DND-41 (cell line): ENCODE results near the gene CHAC1.

Source experiments
- ATAC-seq: fragments of 200-7000 bp; cut with Tn5 transposase; 3 replicates; pipeline ENCODE4 v1.9.1; 2021; ENCODE audit warnings: low read depth; ENCODE audit not compliant: insufficient read depth
- DNase-seq: peaks from one replicate; pipeline ENCODE4 v3.0.0-alpha.2; 2020
- H2AFZ ChIP-seq: 2 replicates; pipeline ENCODE4 v1.6.0; 2012; ENCODE audit warnings: low read depth, low read length
- H3K27ac ChIP-seq: 2 replicates; pipeline ENCODE4 v1.5.1; 2012; ENCODE audit warnings: low read length, inconsistent platforms
- H3K27me3 ChIP-seq: fragments of 200-600 bp; sonication (generic); 2 replicates; pipeline ENCODE4 v1.6.0; 2012; ENCODE audit warnings: low read length, mild to moderate bottlenecking, inconsistent platforms; ENCODE audit not compliant: insufficient read depth, poor library complexity
- H3K36me3 ChIP-seq: 2 replicates; pipeline ENCODE4 v1.5.1; 2012; ENCODE audit warnings: low read length, inconsistent platforms; ENCODE audit not compliant: insufficient read depth
- H3K4me1 ChIP-seq: 2 replicates; pipeline ENCODE4 v1.5.1; 2012; ENCODE audit warnings: mild to moderate bottlenecking, low read length; ENCODE audit not compliant: insufficient read depth
- H3K4me2 ChIP-seq: 2 replicates; pipeline ENCODE4 v1.6.0; 2012; ENCODE audit warnings: mild to moderate bottlenecking, moderate library complexity, low read length, inconsistent platforms; ENCODE audit not compliant: insufficient read depth
- H3K4me3 ChIP-seq, 2 experiments: fragments of 200-600 bp in 1 of 2; shearing (Covaris generic) in 1 of 2; 2 replicates each; pipeline ENCODE4 v1.5.1; 2012 to 2016; ENCODE audit warnings: inconsistent platforms in 2 of 2, low read length in 2 of 2, mild to moderate bottlenecking in 2 of 2, low read depth in 1 of 2, moderate library complexity in 1 of 2
- H3K79me2 ChIP-seq: 2 replicates; pipeline ENCODE4 v1.6.0; 2012; ENCODE audit warnings: low read length, inconsistent platforms; ENCODE audit not compliant: insufficient read depth
- H3K9ac ChIP-seq: 2 replicates; pipeline ENCODE4 v1.6.0; 2012; ENCODE audit warnings: low read depth, mild to moderate bottlenecking, inconsistent platforms, low read length, moderate library complexity
- H3K9me3 ChIP-seq: 2 replicates; pipeline ENCODE4 v1.5.1; 2012; ENCODE audit warnings: low read length, moderate library complexity, mild to moderate bottlenecking, inconsistent platforms; ENCODE audit not compliant: insufficient read depth, severe bottlenecking
- H4K20me1 ChIP-seq: 2 replicates; pipeline ENCODE4 v1.6.0; 2012; ENCODE audit warnings: low read length; ENCODE audit not compliant: insufficient read depth
- EZH2 ChIP-seq: IDR thresholded peaks from 3 replicates; pipeline ENCODE4 v1.6.1; 2012; ENCODE audit warnings: borderline replicate concordance, low read depth, mild to moderate bottlenecking, moderate library complexity, low read length, inconsistent platforms; ENCODE audit not compliant: severe bottlenecking
- TF ChIP-seq, protein P1 (sequence below): IDR thresholded peaks from 2 replicates; pipeline ENCODE4 v1.5.1; 2012; ENCODE audit warnings: borderline replicate concordance, low read length, moderate library complexity, mild to moderate bottlenecking; ENCODE audit not compliant: poor library complexity, severe bottlenecking; ENCODE audit errors: extremely low read depth

Gene CHAC1

DNA sequence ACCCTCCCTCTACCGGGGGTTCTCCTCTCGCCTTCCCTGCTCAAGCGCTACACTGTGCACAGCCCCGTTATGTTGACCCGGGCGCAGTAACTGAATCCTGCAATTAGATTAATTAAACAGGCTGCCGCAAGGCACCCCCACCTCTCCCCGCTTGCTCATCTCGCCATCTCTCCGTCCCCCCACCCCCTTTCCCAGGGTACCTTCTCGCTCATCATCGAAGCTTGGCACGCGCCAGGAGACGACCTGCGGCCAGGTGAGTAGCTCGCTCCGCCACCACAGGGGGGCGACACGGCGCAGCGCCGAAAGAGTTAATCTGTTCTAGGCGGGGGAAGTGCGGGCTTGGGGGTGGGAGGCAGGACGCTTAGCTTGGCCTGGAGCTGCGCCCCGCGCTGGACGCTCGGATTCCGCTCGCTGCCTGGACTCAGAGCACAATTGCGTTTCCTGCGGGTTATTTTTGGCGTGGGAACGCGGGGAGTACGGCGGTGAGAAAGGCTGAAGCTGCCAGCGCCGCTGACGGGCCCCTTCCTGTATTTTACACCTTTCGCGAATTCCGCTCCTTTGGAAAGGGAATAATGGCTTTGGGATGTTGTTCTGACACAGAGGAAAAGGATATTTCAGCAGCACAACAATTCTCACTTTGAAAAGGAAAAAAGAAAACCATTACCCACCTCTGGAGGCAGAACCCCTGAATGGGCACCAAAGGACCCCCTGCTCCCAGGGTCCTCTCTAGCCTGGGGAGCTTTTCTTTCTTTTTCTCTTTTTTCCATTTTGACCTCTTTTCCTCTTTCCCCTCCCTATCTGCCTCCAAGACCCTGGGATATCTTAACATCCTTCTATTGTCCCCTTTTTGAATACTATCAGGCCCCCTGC is 22.6 kb upstream of the CHAC1 start:
- Histone ChIP-seq H3K36me3 (no peaks in the 10 kb centered on the region), H3K79me2 (no peaks in the 10 kb centered on the region), H4K20me1 (peaks cover 36% of the 10 kb centered on the region), H3K9me3 (no peaks in the 10 kb centered on the region), H3K4me2 (no peak overlapping the region), H3K4me1 (peaks cover 40% of the 10 kb centered on the region), H3K27ac (no peak overlapping the region), H3K9ac (no peak overlapping the region), H3K4me3 (no peak overlapping the region), H3K27me3 (peaks cover 48% of the 10 kb centered on the region), H2AFZ (no peak overlapping the region)
- DNase-seq, result no peak
- no peak for TF ChIP-seq EZH2
- TF ChIP-seq, protein P1, sequence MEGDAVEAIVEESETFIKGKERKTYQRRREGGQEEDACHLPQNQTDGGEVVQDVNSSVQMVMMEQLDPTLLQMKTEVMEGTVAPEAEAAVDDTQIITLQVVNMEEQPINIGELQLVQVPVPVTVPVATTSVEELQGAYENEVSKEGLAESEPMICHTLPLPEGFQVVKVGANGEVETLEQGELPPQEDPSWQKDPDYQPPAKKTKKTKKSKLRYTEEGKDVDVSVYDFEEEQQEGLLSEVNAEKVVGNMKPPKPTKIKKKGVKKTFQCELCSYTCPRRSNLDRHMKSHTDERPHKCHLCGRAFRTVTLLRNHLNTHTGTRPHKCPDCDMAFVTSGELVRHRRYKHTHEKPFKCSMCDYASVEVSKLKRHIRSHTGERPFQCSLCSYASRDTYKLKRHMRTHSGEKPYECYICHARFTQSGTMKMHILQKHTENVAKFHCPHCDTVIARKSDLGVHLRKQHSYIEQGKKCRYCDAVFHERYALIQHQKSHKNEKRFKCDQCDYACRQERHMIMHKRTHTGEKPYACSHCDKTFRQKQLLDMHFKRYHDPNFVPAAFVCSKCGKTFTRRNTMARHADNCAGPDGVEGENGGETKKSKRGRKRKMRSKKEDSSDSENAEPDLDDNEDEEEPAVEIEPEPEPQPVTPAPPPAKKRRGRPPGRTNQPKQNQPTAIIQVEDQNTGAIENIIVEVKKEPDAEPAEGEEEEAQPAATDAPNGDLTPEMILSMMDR, result peak; percentile 27
- ATAC-seq, result no peak

DNA sequence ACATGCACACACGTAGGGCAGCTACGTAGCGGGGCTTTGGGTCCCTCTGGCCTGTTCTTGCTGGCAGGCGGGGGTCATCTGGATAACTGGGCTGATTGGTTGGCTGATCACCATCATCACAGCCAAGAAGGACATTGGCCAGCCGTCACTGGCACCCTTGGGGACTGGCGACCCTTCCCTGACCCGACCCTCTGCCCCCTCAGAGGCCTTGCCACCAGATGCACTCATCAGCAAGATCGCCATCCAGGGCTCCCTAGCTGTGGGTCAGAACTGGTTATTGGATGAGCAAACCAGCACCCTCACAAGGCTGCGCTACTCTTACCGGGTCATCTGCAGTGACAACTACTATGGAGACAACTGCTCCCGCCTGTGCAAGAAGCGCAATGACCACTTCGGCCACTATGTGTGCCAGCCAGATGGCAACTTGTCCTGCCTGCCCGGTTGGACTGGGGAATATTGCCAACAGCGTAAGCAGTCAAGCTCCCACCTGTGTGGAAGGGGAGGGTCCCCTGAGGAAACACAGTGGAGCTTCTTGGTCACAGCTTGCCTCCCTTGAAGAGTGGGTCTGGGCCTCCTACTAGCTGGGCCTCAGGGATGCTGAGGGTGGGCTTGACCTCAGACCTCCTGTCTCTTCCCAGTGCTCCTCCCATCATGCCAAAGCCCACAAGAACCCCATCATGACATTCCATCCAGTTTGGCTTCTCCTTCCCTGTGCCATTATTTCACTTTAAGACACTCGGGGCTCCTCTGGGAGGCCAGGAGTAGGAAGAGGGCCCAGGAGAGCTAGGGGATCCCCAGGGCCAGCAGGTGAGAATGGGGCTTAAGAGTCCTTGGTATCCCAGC is 21.8 kb upstream of the CHAC1 start:
- Histone ChIP-seq H3K4me3 (no peak overlapping the region), H3K4me1 (peaks cover 31% of the 10 kb centered on the region)

DNA sequence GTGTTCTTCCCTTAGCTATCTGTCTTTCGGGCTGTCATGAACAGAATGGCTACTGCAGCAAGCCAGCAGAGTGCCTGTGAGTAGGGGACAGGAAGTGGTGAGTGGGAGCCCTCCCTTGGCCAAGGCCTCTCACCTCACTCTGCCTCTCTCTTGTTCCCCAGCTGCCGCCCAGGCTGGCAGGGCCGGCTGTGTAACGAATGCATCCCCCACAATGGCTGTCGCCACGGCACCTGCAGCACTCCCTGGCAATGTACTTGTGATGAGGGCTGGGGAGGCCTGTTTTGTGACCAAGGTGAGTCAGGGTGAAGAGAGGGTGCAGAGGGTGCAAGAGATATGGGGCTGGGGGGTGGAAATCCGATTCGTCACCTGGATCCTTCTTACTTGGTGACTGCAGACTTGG is 21.1 kb upstream of the CHAC1 start:
- H3K27me3 ChIP-seq, result peaks cover 33% of the 10 kb centered on the region
- no peak overlapping the region for H3K4me2 ChIP-seq
- H3K9ac ChIP-seq, result no peak overlapping the region
- H3K36me3 ChIP-seq, result no peaks in the 10 kb centered on the region
- no peaks in the 10 kb centered on the region for H3K9me3 ChIP-seq
- ATAC-seq (peak; percentile 55), DNase-seq (peak; percentile 66)
- no peaks in the 10 kb centered on the region for H3K79me2 ChIP-seq
- peaks cover 25% of the 10 kb centered on the region for H3K4me1 ChIP-seq
- H3K27ac ChIP-seq, result no peak overlapping the region
- TF ChIP-seq, protein P1, result no peak
- TF ChIP-seq EZH2, result no peak
- no peak overlapping the region for H2AFZ ChIP-seq
- H3K4me3 ChIP-seq, result no peak overlapping the region
- peaks cover 22% of the 10 kb centered on the region for H4K20me1 ChIP-seq

More for the DNA sequence above, 21.8 kb upstream of the CHAC1 start:
- Histone ChIP-seq H3K4me2 (no peak overlapping the region), H3K36me3 (no peaks in the 10 kb centered on the region), H4K20me1 (peaks cover 28% of the 10 kb centered on the region), H3K9ac (no peak overlapping the region), H3K79me2 (no peaks in the 10 kb centered on the region), H3K27me3 (peaks cover 39% of the 10 kb centered on the region), H3K9me3 (no peaks in the 10 kb centered on the region), H3K27ac (no peak overlapping the region), H2AFZ (no peak overlapping the region)
- TF ChIP-seq, protein P1, result no peak
- TF ChIP-seq EZH2, result no peak
- no peak for ATAC-seq
- no peak for DNase-seq
